Cortex of kidney (tissue), 1 donor: ENCODE measurements around the gene XYLT1.

Source experiments
- DNase-seq: peaks from one replicate; lab custom pipeline; 2025; lab: John Stamatoyannopoulos, UW

Gene XYLT1

GRCh38 chr16:17283016-17283415 is 187.7 kb downstream of the XYLT1 start:
- no peak for DNase-seq

GRCh38 chr16:17282247-17282646 is 188.5 kb downstream of the XYLT1 start:
- DNase-seq = no peak

GRCh38 chr16:17281052-17281451 is 189.7 kb downstream of the XYLT1 start:
- DNase-seq = no peak

GRCh38 chr16:17278988-17279387 is 191.8 kb downstream of the XYLT1 start:
- no peak for DNase-seq

GRCh38 chr16:17277981-17278381 is 192.8 kb downstream of the XYLT1 start:
- DNase-seq = no peak

- DNase-seq = no peak
These were observed 194.2 kb downstream of the XYLT1 start for GRCh38 chr16:17276610-17277009.

DNA sequence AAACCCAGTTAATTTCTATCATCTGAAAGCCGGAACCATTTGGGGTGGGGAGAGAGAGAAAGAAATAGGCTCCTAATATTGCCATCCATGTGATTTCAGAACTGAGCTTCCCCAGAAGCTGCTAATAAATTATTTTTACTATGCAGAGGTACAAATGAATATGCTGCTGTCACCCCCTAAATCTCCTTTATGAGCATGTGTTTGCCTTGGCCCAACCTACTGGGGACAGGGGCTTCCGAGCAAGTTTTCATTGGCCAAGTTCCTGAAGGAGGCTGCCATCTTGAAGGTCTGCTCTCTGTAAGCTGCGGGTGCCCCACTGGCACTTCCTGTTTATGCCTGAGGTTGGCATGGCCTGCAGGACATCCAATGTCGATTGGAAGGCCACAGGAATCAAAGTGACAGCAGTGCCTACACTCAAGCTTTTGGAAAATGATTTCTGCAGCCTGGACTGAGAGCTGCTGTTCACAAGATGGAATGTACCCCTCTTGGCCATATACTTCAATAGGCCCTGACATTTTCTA is 194.7 kb downstream of the XYLT1 start:
- DNase-seq = no peak

DNA sequence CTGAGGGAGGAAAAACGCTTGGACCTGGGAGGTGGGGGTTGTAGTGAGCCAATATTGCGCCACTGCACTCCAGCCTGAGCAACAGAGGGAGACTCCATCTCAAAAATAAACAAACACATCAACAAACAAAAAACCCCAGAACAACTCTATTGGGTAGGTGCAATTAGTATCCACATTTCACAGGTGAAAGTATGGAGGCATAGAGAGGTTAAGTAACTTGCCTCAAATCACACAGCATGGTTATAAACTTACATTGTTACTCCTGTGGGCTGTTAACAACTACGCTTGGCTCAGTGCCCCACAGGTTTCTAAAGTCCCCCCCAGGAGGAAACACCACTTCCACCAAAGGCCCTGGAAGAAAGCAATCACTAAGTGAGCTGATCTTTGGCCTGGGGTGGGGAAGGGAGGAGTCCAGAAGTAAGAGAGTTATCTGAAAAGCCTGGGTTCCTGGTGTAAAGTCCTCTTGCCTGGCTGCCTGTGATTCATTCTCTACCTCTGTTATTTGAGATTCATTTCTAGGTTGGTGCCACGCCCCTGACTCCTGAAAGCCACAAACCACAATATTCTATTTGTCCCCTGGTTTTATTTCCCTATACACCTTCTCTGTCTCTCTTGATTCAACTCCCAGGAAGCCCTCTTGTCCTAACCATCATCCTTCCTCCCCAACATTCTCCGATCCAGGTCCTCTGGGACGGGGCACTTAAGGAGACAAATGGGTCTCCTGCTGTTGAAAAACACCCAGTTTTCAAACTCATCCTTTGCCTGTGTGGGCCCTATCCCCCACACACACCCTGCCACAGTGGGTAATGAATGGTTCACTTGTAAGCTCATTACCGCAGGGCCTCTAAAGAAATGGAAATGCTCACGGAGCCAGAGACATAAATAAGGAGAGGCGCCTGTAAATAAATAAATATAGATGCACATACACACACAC is 195.4 kb downstream of the XYLT1 start:
- no peak for DNase-seq

DNA sequence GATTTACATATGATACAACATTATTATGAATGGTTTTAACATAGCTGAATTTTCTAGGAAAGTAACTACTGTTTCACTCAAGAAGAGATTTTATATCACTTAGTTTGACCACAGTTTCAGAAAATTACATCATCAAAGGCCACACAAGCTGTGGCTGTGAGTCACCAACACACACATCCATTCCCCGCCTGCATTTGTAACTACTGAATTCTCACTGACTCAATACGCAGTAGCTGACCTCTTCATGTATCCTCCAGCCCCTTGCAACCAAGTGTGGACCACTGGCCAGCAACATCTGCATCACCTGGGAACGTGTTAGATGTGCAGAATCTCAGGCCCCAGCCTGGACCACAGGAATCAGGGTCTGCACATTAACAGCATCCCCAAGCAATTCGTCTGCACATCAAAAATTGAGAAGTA is 197.6 kb downstream of the XYLT1 start:
- DNase-seq = no peak

GRCh38 chr16:17272716-17273115 is 198.0 kb downstream of the XYLT1 start:
- DNase-seq = no peak

DNA sequence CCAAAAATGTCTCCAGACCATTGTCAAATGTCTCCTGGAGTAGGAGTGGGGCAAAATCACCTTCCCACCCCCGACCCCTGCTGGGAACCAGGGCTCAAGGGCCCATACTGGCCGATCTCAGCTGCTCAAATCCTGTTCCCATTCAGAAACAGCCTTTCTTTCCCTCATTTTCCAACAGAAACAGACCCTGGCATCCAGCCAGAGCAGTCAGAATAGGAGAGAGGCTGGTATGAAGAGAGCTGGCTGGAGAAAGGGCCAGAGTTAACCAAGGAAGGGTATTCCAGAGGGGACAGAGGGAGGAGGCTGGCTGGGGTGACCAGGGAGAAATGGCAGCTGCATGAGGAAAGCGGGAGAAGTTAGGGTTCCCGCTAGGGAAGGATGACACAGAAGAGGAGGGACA is 199.1 kb downstream of the XYLT1 start:
- no peak for DNase-seq

GRCh38 chr16:17270683-17271109 is 200.1 kb downstream of the XYLT1 start:
- DNase-seq = no peak

DNA sequence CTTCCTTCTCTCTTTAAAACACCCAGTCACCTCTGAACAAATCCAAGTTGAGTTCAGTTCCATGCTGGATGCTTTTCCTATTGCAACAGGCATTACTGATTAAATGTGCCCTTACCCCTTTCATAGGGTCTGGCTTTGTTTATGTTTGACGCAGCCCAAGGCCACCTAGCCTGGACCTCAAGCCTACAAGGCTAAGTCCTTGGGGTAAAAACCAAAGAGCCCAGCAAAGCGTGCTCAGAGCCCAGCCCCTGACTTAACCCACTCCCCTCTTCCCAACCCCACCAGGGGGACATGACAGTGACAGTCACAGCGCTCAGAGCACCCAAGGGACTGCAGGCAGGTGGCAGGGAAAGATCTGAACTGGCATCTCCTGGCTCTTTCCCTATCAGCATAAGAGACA is 200.6 kb downstream of the XYLT1 start:
- DNase-seq = no peak

GRCh38 chr16:17269439-17269838 is 201.3 kb downstream of the XYLT1 start:
- DNase-seq = no peak

- no peak for DNase-seq
These were observed 204.0 kb downstream of the XYLT1 start for GRCh38 chr16:17266608-17267313.

- no peak for DNase-seq
These were observed 205.6 kb downstream of the XYLT1 start for GRCh38 chr16:17265154-17265553.

DNA sequence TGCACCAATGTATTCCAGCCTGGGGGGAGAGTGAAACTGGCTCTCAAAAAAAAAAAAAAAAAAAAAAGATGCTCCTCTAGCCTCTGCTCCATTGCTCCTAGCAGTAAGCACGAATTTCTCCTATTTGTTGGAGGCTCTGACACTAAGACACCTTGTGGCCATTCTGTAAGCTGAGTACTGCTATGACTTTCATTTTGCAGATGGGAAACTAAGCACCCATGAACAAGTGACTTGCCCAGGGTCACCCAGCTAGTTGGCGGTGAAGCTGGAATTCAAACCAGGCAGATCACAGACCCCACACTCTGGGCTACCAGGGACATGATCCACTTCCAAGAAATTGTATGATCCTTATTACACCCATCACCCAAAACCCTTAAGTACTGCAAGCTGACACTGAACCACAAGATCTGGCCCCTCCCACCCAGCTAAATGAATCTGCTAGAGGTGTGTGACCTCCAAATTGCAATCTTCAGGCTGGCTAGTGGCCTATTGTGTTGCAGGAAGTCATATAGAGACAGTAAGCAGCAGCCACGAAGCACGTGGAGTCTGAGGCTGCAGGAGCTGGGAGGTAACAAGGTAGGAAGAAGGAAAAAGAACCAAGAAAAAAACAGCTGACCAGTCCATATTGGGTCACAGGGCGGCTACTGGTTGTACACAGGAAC is 209.4 kb downstream of the XYLT1 start:
- no peak for DNase-seq

GRCh38 chr16:17260276-17260849 is 210.4 kb downstream of the XYLT1 start:
- no peak for DNase-seq

GRCh38 chr16:17259751-17260270 is 210.9 kb downstream of the XYLT1 start:
- DNase-seq = no peak

- DNase-seq = no peak
These were observed 211.7 kb downstream of the XYLT1 start for GRCh38 chr16:17258848-17259713.

DNA sequence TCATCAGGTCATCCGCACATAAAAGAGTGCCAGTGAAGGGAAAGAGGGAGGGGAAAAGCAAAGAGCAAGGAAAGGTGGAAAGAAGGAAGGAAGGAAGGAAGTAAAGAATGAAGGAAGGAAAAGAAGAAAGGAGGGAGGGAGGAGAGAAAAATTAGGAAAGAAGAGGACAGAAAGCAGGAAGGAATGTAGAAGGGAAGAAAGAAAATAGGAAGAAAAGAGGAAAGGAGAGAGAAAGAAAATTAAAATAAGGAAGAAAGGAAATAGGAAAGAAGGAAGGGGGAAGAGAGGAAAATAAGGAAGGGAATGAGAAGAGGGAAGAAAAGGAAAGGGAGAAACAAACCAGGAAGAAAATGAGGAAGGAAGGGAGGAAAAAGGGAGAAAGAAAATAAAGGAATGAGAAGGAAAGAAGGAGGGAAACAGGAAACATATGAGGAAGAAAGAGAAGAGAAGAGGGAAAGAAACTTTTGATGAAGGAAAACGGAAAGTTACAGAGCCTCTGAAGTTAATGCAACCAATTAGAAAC is 212.6 kb downstream of the XYLT1 start:
- DNase-seq = no peak
